PC-9 (cell line): ENCODE measurements around the gene ATP7B.

Source experiments
- CTCF ChIP-seq: fragments of 200-600 bp; sonication (generic); conservative IDR thresholded peaks from 2 replicates; pipeline ENCODE4 v1.6.1; 2017; ENCODE audit warnings: mixed run types, antibody characterized with exemption, mild to moderate bottlenecking, moderate library complexity
- EZH2 ChIP-seq: fragments of 200-600 bp; sonication (generic); IDR thresholded peaks from 2 replicates; pipeline ENCODE4 v1.8.0; 2017; ENCODE audit warnings: antibody characterized with exemption, low read depth

GRCh38 chr13:51960766-51961165 is 50.5 kb downstream of the ATP7B start:
- no peak for TF ChIP-seq CTCF
- TF ChIP-seq EZH2: no peak
